Transverse colon (tissue), 4 donors: ENCODE data around the gene TRAPPC10. TPM values are rescaled to one million over a fixed set of nuclear protein-coding genes. Genes with fewer than 3 reads are reported as not detected.

ENCODE experiments used
- DNase-seq: peaks from one replicate; pipeline ENCODE4 v3.0.0-alpha.2; 2019
- H3K27ac ChIP-seq, 4 donors: fragments of 200-600 bp; sonication (generic); 2 replicates each; pipeline ENCODE4 v1.5.1; 2016 to 2018; ENCODE audit warnings: inconsistent platforms in 4 of 4
- H3K27me3 ChIP-seq: fragments of 200-600 bp; sonication (generic); 2 replicates; pipeline ENCODE4 v1.5.1; 2017; ENCODE audit warnings: inconsistent platforms
- H3K36me3 ChIP-seq, 4 donors: fragments of 200-600 bp; sonication (generic); 2 replicates each; pipeline ENCODE4 v1.5.1; 2017 to 2019; ENCODE audit warnings: inconsistent platforms in 4 of 4
- H3K4me1 ChIP-seq, 4 donors: fragments of 200-600 bp; sonication (generic); 2 replicates each; pipeline ENCODE4 v1.5.1; 2017 to 2020; ENCODE audit warnings: inconsistent platforms in 4 of 4
- H3K4me3 ChIP-seq, 4 donors: fragments of 200-600 bp; sonication (generic); 1 replicate in 1 of 4; 2 replicates in 3 of 4; pipeline versions ENCODE4 v1.5.1 to v1.6.1; 2017 to 2019; ENCODE audit warnings: inconsistent platforms in 4 of 4
- H3K9me3 ChIP-seq, 2 donors: fragments of 200-600 bp; sonication (generic); 2 replicates each; pipeline ENCODE4 v1.5.1; 2017 to 2019; ENCODE audit warnings: inconsistent platforms in 2 of 2
- EP300 ChIP-seq: sonication (generic); formaldehyde crosslinking; IDR thresholded peaks from one replicate; pipeline ENCODE4 v1.6.1; 2017; ENCODE audit warnings: antibody characterized with exemption, low read depth
- POLR2A ChIP-seq: fragments of 450-650 bp; IDR thresholded peaks from one replicate; pipeline ENCODE4 v1.6.1; 2016; ENCODE audit warnings: antibody characterized with exemption, mild to moderate bottlenecking, moderate library complexity
- POLR2AphosphoS5 ChIP-seq, 3 donors: sonication (generic); formaldehyde crosslinking; IDR thresholded peaks; one replicate each; pipeline ENCODE4 v1.6.1; 2016; ENCODE audit warnings: antibody characterized with exemption in 3 of 3
- WGBS, 2 donors: methylation state at CpG; one replicate each; pipeline ENCODE4 v1.1.5; 2018; ENCODE audit warnings: low coverage in 1 of 2; 5-methylcytosine and 5-hydroxymethylcytosine counted together
- in situ Hi-C, 4 donors: fragments of 200-750 bp; cut with MboI; loops; one replicate each; pipeline versions ENCODE4 v1.15.0 to v1.15.1; 2017; ENCODE audit warnings: low sequenced_read_pairs in 3 of 4, low pct_ligation_motif_present in 1 of 4, low pct_unique_long_range_greater_than_20kb in 1 of 4
- intact Hi-C: fragments of 100-400 bp; cut with DNase I; formaldehyde crosslinking; loops from one replicate; pipeline ENCODE4 v1.15.1; 2023; ENCODE audit warnings: low total_unique reads
- total RNA-seq, 4 donors: library from RNA; depleted of rRNA; stranded (reverse); fragments of >200 nt; gene quantifications; one replicate each; pipeline ENCODE4 v1.1.0, GENCODE V29; 2016
- TF ChIP-seq, protein P1 (sequence below), 5 experiments: fragments of 200-600 bp in 3 of 5; fragments of 450-650 bp in 2 of 5; sonication (generic) in 3 of 5; IDR thresholded peaks; 1 replicate in 2 of 5; 2 replicates in 3 of 5; pipeline ENCODE4 v1.5.1; 2016 to 2017; ENCODE audit warnings: antibody characterized with exemption in 5 of 5, inconsistent platforms in 3 of 5, mild to moderate bottlenecking in 2 of 5, moderate library complexity in 1 of 5

TRAPPC10 gene
- total RNA-seq, 4 donors from 2014 or later: 71.0 to 81.5 (median 79.8) TPM

- in situ Hi-C loops (loop anchor here in 1 of 4 donors (25.0 kb wide), 1 partner anchor 171 kb away; no protein-coding TSS in a partner anchor), intact Hi-C loops (no loop called here)
- peaks cover 0 to 27% (median 9%) of the 10 kb centered on the region in 4 donors for H3K36me3 ChIP-seq
- H3K9me3 ChIP-seq: no peaks in the 10 kb centered on the region
- H3K4me1 ChIP-seq: no peaks in the 10 kb centered on the region
- H3K27ac ChIP-seq: no peak overlapping the region
- no peaks in the 10 kb centered on the region for H3K27me3 ChIP-seq
- TF ChIP-seq, protein P1, sequence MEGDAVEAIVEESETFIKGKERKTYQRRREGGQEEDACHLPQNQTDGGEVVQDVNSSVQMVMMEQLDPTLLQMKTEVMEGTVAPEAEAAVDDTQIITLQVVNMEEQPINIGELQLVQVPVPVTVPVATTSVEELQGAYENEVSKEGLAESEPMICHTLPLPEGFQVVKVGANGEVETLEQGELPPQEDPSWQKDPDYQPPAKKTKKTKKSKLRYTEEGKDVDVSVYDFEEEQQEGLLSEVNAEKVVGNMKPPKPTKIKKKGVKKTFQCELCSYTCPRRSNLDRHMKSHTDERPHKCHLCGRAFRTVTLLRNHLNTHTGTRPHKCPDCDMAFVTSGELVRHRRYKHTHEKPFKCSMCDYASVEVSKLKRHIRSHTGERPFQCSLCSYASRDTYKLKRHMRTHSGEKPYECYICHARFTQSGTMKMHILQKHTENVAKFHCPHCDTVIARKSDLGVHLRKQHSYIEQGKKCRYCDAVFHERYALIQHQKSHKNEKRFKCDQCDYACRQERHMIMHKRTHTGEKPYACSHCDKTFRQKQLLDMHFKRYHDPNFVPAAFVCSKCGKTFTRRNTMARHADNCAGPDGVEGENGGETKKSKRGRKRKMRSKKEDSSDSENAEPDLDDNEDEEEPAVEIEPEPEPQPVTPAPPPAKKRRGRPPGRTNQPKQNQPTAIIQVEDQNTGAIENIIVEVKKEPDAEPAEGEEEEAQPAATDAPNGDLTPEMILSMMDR (IDR thresholded peaks at IDR 0.05): no peak
- TF ChIP-seq EP300: no peak
- TF ChIP-seq POLR2A: no peak
- TF ChIP-seq POLR2AphosphoS5 (IDR thresholded peaks at IDR 0.05): no peak
- no peak for DNase-seq
- H3K4me3 ChIP-seq: no peak overlapping the region
- WGBS, 2 donors: 92% methylated on average over 15 of the region's 17 CpGs; no CpG with 5 or more reads in 1 of the 2 donors
Measured at GRCh38 chr21:43983390-43983789, 28.7 kb upstream of the TRAPPC10 start.

DNA sequence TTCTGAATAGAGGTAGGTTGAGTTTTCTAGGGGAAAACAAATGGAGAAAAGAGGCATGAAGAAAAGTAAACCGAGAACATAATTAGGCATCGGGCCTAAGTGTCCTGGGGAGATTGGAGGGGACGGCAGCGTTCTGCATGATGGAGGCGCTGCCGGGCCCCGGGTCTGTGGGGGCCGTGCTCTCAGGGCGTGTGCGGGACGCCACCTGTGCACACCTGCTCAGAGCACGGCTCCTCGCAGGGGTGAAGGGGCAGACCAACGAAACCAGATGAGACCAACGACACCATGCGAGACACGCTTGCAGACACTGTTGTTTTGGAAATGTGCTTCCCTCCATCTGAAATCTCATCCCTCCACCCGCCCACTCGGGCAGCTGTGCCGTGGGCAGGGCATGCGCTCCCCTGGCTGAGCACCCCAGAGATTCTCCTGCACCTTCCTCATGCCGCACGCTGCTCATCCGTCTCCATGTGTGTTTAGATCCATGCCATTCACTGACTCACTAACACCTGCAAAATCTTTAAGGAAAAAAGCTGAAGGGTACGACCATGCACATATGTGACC is 28.2 kb upstream of the TRAPPC10 start:
- in situ Hi-C loops: loop anchor here in 1 of 4 donors (25.0 kb wide), 1 partner anchor 172 kb away; no protein-coding TSS in a partner anchor
- Histone ChIP-seq H3K9me3 (no peaks in the 10 kb centered on the region), H3K27ac (no peak overlapping the region), H3K4me3 (no peak overlapping the region), H3K27me3 (no peaks in the 10 kb centered on the region), H3K4me1 (no peaks in the 10 kb centered on the region), H3K36me3 (peaks cover 0 to 22% (median 9%) of the 10 kb centered on the region in 4 donors)
- no peak for DNase-seq
- WGBS, 2 donors: 88 to 95% methylated on average over 18 to 25 of the region's 25 CpGs
- intact Hi-C loops: no loop called here
- TF ChIP-seq, protein P1 (IDR thresholded peaks at IDR 0.05): no peak
- TF ChIP-seq POLR2AphosphoS5 (IDR thresholded peaks at IDR 0.05) (no peak), EP300 (no peak), POLR2A (no peak)

DNA sequence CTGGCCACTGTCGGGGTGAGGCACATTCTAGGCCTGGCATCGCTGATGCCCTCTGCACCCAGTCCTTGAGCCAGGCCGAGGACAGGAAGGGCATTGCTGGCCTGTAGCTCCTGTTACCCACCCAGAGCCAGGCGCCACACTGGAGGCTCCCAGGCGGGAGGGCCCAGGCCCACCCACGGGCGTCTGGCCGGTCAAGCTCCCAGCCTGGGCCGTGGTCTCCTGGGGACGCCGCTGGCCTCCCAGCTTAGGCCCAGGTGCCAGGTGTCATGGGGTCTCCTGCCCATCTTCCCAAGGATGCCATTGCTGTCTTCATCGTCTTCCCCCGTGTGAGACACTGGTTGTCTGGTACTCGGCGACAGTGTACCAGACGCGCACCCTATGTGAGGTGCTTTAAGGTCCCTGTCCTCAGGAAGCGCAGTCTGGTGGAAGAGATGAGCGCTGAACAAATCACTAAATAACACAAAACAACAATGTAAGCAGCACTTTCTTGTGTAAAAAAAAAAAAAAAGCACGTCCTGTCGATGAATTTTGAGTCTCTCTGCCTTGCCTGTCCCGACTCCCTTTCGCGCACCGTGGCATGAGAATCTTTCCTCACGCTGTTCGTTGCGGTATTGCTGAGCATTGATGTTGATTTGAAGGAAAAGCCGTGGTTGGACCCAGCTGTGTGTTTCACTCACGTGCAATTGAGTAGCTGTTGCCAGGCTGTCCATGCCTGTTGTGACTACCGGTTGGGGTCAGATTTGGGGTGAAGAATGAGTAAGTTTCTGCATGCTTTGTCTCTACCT is 27.0 kb upstream of the TRAPPC10 start:
- H3K4me1 ChIP-seq: no peaks in the 10 kb centered on the region
- no peaks in the 10 kb centered on the region for H3K9me3 ChIP-seq
- H3K36me3 ChIP-seq: peaks cover 0 to 22% (median 9%) of the 10 kb centered on the region in 4 donors
- 92 to 93% methylated on average over 13 to 31 of the region's 31 CpGs for WGBS, 2 donors
- H3K27ac ChIP-seq: no peak overlapping the region
- H3K27me3 ChIP-seq: no peaks in the 10 kb centered on the region
- intact Hi-C loops (no loop called here), in situ Hi-C loops (loop anchor here in 1 of 4 donors (25.0 kb wide), 1 partner anchor 173 kb away; no protein-coding TSS in a partner anchor)
- DNase-seq: no peak
- TF ChIP-seq, protein P1 (IDR thresholded peaks at IDR 0.05): no peak
- no peak for TF ChIP-seq POLR2AphosphoS5 (IDR thresholded peaks at IDR 0.05)
- TF ChIP-seq EP300: no peak
- TF ChIP-seq POLR2A: no peak
- no peak overlapping the region for H3K4me3 ChIP-seq

GRCh38 chr21:43985690-43986251 is 26.3 kb upstream of the TRAPPC10 start:
- in situ Hi-C loops: loop anchor here in 1 of 4 donors (25.0 kb wide), 1 partner anchor 173 kb away; no protein-coding TSS in a partner anchor

More at GRCh38 chr21:43985690-43986251, 26.3 kb upstream of the TRAPPC10 start:
- intact Hi-C loops: no loop called here
- H3K36me3 ChIP-seq: peaks cover 0 to 18% (median 9%) of the 10 kb centered on the region in 4 donors
- H3K9me3 ChIP-seq: no peaks in the 10 kb centered on the region
- no peaks in the 10 kb centered on the region for H3K4me1 ChIP-seq
- no peak overlapping the region for H3K27ac ChIP-seq
- no peaks in the 10 kb centered on the region for H3K27me3 ChIP-seq
- TF ChIP-seq POLR2AphosphoS5 (IDR thresholded peaks at IDR 0.05) (no peak), POLR2A (no peak), EP300 (no peak)
- 42 to 43% methylated on average over 8 to 22 of the region's 22 CpGs for WGBS, 2 donors
- no peak for DNase-seq
- no peak overlapping the region for H3K4me3 ChIP-seq
